ENCODE data around the gene PARP15.

GRCh38 chr3:122629763-122630162, 52.3 kb downstream of the PARP15 start:
- TF ChIP-seq FOXM1 (IDR thresholded peaks at IDR 0.05; ENCODE audit: borderline replicate concordance) (no peak), SP1 (IDR thresholded peaks at IDR 0.05) (no peak), CTBP1 (IDR thresholded peaks at IDR 0.05; ENCODE audit: borderline replicate concordance) (no peak), ZNF384 (IDR thresholded peaks at IDR 0.05) (no peak)
